HG03571 (cell line): Measurements from ENCODE around the gene PUDP.

Experiments used
- ATAC-seq: cut with Tn5 transposase; IDR thresholded peaks from one replicate; pipeline ENCODE4 v1.9.1; 2021; ENCODE audit not compliant: unreplicated experiment

PUDP gene

DNA sequence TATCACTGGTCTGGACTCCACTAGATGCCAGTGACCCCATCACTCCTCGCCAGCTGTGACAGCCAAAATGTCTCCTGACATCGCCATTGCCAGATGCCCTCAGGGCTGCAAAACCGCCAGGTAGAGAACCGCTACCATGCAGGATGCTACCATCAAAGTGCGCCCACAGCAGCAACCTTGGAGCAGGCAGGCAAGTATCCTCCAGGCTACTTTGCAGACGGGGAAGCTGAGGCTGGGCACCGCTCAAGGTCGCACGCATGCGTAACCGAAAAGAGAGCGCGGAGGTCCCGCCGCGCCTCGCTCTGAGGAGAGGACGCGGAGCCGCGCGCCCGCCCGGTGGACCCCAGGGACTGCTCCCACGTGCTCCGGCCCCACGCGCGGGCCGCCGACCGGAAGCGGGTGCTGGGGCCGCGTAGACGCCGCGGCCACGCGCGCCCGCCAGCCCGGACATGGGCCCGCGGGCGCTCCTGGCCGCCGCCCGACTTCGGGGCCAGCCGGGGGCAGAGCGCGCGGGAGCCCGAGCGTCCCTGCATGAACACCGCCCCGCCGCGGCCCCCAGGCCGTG, 458 bp downstream of the PUDP start, which contains the start of gene STS:
Gene STS, plus strand, starts transcription at position 300 of the 565 bp plus-strand sequence. CDS start 105,488 bp downstream, outside the sequence.
- ATAC-seq, result peak; percentile 38

DNA sequence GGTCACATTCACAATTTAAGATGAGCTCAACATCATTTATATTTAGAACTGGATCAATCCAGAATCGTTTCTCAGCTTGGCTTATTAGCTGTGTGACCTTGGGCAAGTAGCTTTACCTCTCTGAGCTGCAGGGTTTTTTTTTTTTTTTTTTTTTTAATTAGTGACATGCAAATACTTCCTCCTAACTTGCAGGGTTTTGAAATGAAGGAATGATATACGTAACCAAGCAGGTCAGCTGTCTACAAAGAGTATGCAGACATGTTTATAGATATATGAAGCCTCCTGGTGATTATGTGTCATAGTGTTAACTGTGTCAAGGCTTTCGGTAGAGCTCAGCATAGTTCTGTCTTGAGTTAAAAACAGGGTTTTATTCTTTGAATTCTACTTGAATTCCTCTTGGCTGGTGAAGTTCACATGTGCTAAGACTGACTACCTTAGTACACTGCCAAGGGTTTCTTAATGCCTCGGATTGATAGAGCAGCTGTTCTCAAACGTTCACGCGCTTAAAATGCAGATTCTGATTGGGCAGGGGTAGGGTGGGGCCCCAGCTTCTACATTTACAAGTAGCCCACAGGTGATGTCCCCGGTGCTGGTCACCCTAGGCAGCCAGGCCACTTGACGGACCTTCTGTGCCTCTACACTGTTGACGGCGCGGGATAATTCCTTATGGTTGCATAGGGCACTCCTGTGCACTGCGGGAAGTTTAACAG, 1.1 kb downstream of the PUDP start:
- peak; percentile 11 for ATAC-seq

DNA sequence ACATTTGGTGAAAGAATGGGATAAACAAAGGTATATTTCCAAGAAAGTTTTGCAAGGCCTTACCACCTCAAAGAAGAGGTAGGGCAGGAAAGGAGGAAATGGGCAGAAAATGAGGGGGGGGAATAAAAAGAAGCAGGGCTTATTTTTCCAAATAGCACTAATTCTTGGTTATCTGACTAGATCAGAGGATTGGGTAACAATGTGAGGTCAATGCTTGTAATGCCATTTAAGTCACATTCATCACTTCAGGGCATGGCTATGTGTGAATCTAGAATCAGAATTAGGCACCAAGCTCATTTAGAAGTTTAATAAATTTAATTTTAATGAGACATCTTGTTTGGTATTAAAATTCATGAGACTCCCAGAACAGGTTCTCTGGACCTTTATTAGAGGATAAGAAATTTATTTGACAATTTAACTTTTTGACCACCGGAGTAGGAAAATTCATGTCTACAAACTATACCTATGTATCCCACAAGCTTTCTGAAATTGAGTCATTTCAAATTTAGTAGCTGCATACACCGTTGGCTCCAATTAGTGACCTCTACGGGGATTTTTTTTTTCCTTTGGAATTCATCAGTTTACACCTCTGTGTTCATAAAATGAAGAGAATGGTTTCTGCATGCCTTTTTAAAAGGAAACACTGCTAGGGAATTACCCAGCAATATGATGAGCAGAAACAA, 1.8 kb downstream of the PUDP start:
- no peak for ATAC-seq

DNA sequence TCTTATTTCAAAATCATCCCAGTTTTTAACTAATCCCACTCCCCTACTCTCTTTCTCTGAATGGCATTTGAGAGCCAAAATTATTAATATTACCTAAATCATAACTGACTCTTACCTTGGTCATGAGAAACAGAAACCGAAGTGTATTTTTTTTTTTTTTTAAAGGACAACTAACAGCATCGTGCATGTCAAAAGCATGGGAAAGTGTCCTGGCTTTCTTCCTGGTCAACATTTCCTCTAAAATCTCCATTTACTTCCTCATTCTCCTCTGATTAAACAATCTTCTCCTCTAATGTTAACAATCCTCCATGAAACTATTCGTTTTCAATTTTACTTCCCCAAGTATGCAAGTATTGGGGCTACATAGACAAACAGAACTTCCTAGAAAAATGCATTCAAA, 2.5 kb downstream of the PUDP start:
- no peak for ATAC-seq

DNA sequence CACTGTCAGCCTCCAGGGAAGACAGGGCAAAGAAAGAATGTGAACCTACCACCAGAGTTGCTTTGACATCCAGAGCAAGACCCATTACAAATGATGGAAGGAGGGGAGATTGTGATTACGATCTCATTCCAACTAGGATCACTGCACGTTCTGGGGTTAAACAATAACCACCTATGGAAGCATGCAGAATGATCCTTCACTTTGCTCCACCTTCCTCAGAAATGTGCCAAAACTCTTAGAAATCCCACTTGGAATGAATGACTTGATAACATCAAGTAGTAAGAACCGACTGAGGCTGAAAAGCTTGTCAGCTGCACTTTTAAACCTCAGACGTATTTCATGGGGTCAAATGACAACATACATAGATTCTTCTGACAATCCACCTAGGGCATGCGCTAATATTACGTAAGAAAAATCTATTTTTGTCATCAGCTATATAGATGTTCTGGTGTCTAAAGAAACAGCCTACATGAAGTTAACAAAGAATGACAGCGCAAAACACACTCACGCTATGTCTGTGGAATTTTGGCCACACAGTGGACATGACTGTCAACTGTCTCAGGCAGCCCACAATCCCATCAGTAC, 3.9 kb downstream of the PUDP start:
- ATAC-seq, result no peak

DNA sequence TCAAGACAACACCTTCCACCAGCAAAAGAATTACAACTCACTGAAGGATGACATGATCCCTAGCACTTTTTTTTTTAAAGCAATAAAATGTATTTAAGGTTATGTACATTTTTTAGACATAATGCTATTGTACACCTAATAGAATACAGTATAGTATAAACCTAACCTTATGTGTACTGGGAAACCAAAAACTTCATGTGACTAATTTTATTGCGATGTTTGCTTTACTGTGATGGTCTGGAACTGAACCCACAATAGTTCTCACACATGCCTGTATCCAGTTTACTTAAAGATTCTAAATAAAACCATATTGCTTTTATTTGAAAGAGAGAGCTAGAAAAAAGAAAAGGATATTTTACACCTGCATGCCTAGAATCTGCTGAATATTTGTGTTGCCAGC, 4.9 kb downstream of the PUDP start:
- ATAC-seq, result no peak

DNA sequence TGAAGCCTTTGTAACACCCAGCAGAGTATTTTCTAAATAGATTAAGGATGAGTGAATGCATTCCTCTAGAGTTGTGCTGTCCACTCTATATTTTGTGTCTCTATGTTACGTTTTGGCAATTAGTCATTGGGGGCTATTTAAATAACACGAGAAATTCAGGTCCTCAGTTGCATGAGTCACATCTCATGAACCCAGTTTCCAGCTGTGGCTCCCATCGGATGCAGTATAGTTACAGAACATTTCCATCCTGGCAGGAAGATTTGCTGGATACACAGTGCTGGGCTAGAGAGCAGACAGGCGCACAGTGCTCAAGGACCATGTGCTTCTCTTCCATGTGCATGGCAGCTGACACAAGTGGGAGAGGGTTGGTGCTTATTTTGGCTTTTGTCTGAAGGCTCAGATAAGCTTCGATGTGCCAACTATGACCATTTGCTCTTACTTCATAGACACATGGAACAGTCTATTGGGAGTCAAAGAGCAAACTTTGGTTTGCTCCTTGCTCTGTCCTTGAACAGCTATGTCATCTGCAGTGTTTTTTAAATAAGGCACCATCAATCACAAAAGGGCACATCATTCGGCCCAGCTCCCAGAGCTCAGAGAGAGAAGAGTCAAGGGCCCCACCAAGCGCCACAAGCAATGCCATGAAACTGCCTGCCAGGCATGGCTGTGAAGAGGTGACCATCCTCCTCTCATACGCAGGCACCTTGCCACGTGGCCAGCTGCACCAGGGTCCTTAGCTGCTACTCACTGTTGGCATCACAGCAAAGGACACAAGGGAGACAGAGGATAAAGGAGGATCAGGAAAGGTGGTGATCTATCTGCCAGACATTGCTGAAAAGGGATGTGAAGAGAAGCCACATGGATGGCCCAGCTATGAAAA, 8.5 kb downstream of the PUDP start:
- ATAC-seq, result no peak

DNA sequence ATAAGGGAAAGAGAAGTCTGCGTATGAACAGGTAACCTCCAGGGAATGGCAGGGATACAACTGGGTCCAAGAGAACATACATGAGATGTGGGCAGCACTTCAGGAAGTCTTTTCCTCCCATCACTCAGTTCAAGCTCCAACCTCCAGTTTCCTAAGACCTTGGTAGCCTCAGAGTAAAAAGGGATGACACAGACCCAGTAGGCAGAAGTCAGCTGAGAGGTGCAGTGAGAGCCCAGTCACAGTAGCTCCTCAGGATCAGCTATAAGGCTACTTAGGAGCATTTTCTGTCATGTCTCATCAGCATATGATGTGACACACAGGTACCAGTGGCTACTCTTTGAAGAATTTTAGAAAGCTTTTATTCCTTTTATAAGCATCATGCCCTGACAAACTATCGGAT, 13.0 kb downstream of the PUDP start:
- ATAC-seq, result no peak

DNA sequence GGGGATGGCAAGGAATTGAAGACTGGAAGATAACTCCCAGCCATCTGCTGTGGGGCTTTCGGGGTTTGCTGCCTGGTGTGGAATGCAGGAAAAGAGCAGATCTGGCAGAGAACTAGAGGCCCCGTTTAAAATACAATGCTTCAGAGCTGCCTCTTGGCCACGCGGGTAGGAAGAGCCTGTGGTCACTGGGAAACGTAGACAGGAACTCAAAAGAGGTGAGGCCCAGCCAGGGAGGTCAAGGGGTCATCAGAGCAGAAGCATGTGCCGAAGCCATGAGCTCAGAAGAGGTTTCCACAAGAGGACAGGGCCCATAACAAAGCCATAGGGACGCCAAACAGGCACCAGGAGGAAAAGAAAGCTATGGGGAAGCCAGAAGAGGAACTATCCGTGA, 14.9 kb downstream of the PUDP start:
- no peak for ATAC-seq

DNA sequence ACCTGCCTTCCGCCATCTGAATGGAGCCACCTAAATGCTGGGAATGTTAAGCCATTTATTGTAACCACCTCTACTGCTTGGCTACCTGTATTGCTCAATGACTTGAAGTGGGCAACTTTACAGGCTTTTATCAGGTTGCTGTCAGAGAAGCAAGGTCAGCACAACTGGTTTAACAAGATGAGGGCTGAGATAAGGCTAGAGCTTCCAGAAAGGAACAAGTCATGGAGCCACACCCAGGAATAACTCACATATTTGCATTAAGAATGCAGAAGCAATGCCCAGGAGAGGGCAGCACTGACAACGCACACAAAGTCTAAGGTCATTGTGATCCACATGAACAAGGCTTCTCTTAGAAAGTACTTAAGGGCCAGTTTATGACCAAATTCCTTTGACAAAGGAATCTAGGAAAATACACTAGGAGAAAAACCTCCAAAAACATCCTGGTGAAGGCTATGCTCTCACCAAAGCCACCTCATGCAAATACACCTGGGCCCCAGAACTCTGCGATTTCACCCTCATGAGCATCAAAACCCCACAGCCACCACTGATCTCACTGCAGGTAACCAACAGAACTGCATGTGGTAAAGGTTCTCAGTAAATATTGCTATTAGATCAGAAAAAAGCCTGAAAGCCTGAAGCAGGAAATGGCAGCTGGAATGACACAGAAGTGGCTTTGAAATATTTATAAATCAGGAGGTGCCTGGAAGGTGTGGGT, 15.5 kb downstream of the PUDP start:
- no peak for ATAC-seq

DNA sequence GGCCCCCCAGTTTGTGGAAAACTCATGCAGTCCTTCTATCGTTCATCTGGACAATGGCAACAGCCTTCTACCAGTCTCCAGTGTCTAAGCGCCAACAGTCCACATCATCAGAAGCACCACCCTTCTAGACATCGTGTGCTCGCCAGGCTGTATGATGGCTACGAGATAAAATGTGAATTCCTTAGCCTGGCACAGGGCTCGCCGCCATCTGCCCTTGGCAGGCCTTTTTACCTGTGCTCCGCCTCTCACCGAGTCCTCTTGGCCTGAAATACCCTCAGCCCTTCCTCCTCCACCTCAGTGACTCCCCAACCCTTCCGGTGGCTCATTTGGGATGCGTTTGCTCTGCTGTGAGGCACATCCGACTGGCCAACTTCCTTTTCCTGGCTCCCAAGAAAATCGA, 16.3 kb downstream of the PUDP start:
- no peak for ATAC-seq

DNA sequence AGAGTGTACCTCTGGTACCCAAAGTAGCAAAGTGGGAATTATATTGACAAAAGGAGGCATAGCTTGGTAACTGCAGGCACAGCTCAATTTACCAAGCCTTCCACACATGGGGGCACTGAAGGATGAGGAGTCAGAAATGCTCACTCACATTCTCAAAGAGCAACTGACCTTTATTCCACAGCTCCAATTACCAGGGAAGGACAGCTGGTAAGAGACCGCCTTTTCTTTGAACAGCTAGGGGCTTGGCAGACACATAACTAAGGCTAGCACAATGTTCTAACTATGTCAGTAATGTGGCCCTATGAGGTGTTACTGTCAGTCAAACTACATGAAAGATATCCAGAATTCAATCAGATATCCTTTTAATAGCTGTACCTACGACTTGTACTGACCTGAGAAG, 20.9 kb downstream of the PUDP start:
- no peak for ATAC-seq

DNA sequence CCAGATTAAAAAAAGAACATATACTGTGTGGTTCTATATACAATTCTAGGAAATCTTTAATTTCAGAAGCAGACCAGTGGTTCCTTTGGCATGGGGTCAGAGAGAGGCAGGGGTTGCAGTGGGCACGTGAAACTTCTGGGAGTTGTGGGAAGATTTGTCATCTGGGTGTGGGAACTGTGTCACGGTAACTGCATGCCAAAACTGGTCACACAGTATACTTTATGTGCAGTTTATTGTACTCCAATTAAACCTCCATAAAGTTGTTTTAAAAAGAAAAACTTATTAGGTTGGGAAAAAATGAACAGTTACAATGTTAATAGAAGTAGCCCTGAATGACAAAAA, 27.1 kb downstream of the PUDP start:
- no peak for ATAC-seq

DNA sequence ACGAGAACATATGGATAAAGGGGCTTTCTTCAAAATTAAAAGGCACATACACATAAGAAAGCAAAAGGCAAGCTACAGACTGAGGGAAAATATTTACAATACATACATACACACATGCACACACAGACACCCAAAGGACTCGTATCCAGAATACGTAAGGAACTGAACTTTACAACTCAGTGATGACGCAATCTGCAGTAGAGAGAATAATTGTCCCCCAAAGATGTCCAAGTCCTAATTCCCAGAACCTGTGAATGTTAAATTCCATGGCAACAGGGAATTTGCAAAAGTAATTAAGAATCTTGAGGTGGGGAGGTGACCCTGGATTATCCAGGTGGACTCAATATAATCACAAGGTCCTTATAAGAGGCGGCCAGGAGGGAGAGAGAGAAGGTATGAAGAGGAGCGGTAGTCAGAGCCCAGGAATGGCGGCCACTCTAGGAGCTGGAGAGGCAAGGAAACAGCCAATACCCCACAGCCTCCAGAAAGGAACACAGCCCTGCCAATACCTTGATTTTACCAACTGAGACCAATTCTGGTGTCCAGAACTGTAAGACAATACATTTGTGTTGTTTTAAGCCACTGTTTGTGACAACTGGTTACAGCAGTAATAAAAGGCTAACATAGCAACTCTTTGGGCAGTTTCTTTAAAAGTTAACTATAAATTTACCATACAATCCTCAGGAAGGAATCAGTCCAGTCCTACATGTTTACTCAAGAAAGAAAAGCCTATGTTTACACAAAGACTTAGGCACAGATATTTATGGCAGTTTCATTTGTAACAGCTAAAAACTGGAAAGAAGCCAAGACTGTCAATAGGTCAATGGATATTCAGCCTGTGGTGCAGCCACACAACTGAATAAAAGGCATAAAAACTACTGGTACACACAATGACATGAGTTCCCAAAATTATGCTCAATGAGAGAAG, 27.7 kb downstream of the PUDP start:
- ATAC-seq, result no peak

DNA sequence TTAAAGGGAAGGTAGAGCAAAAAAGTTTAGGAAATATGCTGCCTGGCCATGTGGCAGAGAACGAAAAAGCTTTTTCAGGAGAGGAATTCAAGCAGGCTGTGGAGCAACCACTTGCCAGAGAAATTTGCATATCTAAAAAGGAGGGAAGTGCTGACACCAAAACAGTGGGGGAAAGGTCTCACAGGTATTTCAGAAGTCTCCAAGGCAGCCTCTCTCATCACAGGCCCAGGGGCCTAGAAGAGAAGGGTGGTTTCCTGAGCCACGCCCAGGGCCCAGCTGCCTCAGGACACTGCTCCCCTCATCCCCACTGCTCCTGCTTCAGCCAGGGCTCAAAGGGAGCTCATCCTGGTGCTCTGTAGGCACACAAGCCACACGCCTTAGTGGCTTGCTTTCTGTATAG, 30.4 kb downstream of the PUDP start:
- ATAC-seq, result peak; percentile 37

DNA sequence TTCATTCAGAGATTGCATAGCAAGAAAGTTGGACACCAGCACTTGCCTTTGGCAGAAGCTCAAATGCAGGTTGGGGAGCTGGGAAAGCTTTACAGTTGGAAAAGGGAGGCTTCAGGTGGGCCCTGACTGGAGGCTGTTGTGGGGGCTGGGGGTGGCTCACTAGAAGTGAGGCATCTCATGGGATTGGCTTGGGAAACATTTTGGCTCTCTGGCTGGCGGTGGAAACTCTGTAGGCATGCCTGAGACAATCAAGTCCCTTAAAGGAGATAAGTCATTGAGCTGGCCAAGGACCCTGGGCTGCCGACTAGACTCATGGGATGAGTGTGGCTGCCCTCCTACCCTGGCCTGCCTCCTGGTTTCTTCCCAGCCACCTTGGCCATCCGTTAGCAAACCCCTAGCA, 31.9 kb downstream of the PUDP start:
- no peak for ATAC-seq

DNA sequence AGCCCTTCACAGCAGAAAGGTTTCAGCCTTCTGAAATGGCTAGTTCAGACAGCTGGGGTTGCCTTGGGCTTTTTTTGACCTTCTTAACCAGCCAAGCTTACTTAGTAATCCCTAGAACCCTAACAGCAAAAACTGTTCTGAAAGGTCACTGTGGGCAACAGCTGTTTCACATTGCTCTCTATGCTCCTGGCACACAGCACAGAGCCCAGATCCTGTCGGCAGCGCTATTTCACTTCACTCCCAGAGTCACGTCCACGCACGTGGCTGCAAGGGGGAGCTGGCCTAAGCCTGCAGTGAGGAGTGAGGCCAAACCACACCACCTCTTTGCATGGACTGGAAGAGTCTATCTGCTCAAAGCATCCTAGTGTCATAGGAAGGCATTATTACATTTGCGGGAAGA, 32.4 kb downstream of the PUDP start:
- ATAC-seq, result peak; percentile 68

DNA sequence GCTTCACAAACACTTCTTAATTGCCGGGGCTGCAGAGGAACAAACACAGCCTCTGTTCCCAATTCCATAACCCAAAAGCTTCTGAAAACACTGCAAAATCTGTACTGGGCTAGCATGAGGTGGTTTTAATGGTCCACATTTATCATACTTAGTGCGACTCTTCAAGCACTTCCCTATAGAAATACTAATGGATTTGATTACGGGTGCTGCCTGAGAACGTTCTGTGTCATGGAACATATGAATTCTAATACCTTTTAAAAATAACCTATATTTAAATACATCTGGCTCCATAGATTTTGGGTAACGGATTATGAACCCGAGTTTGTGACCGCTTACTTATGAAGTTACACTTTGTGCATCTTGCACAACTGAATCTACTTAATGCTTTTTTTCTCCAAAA, 35.9 kb downstream of the PUDP start:
- ATAC-seq, result no peak

DNA sequence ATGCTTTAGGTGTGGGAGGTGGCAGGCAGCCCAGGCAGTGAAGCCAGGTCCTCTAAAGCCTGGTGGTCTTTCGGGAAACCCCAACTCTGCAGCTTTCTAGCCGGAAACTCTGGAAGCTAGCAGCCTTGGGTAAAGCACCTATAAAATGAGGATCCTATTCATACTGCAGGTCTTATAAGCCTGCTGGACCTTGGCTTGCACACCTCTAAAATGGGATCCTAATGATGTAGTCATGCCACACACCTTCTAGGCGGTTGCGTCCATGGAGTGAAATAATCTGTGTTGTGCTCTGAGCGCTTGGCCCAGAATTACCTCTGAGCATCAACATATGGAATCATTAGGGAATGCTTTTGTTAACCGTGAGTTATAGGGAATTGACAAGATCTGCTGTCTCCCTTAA, 36.4 kb downstream of the PUDP start:
- no peak for ATAC-seq
